HG02884 (cell line): Measurements from ENCODE around the gene KCNJ6.
"Not testable (repeated sequence)": the region's sequence is repeated elsewhere in the genome, so short reads cannot be mapped to it uniquely, and the experiment has no call there.

Experiments used
- ATAC-seq: cut with Tn5 transposase; IDR thresholded peaks from one replicate; pipeline ENCODE4 v1.9.1; 2021; ENCODE audit warnings: mild to moderate bottlenecking, moderate library complexity; ENCODE audit not compliant: unreplicated experiment

The KCNJ6 gene

DNA sequence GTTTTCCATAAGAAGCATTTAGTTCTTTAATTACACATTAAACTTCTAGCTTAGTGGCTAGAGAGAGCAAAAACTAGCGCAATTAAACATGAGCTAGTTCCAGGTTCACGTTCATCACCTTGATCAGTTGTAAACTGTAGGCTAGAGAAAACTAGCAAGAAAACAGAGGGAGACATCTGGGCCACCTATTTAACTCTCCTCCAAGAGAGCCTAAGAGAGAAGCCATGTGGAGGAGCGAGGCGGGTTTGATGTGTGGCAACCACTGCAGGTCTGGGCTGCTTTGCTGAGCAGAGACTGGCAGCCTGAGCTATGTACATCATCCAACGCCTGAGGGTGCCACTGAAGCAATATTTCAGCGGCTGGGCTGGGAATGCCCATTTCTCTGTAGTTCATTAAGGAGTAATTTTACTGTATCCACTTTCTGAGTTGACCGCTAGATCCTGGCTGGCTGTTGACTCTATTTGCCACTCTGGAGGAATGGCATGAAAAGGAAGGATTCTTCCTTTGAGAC, 296.7 kb downstream of the KCNJ6 start:
- no peak for ATAC-seq

DNA sequence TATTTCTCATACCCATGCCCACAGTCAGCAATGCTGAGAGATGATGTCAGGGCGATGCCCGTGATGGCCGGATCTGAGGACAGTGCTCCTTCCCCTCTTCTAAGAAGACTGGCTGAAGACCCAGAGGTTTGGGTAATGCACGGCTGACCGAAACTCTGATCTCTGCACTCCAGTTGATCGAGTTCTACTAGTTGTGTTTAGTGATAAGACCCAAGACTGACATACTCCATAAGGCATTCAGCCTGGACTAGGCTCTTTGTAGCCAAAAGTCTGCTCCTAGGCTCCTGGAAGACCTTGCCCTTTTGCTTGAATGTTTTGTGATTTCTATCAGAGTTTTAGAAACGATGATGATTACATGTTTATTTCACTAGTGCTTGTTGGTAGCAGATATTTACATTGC, 298.2 kb downstream of the KCNJ6 start:
- no peak for ATAC-seq

DNA sequence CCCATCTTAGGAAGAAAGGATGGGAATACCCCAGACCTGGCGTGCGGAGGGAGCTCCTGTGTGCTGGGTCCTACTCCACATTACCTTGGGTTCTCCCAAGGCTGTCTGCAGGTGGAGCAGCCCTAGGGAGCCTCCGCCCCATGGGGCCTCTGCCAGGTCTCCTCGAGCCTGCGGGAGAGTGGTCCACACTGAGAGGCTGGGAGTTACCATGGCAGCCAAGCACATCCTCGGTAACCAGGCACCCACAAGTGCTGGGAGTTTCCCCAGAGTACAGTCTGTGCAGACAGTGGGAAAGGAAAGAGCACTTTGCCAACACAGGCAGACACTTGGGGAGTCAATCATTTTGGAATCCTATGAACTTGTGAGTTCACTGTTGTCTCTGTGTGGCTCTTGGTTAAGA, 300.3 kb downstream of the KCNJ6 start:
- no peak for ATAC-seq

DNA sequence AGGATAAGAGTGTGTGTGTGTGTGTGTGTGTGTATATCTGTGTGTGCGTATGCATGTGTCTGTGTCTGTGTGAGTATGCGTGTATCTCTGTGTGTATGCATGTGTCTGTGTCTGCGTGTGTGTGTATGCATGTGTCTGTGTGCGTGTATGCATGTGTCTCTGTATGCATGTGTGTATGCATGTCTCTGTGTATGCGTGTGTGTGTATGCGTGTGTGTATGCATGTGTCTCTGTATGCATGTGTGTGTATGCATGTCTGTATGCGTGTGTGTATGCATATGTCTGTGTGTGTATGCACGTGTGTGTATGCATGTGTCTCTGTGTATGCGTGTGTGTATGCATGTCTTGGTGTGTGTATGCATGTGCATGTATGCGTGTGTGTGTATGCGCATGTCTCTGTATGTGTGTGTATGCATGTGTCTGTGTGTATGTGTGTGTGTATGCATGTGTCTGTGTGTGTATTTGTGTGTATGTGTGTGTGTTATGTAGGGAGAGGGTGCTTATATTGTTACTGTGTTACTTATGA, 301.8 kb downstream of the KCNJ6 start:
- no peak for ATAC-seq

DNA sequence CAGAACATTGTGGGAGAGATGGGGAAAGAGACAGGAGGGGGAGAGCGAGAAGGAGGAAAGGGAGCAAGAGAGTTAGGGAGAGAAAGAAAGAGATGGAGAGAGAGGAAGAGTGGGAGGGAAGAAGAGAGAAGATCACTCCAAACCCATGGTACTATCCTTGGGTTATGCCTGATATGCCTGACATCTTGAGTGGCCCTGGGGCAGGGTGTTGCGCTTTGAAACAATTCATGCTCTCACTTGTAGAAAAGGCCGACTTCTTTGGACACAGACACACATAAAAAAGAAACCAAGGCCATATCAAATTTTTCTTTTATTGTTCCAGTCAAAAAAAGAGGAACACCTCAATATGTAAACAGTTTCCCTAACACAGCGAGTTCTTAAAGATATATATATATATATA, 309.2 kb downstream of the KCNJ6 start:
- no peak for ATAC-seq

- ATAC-seq: no peak
These were observed 309.7 kb downstream of the KCNJ6 start for GRCh38 chr21:37606549-37606948.

- ATAC-seq: no peak
These were observed 311.3 kb downstream of the KCNJ6 start for GRCh38 chr21:37605006-37605405.

DNA sequence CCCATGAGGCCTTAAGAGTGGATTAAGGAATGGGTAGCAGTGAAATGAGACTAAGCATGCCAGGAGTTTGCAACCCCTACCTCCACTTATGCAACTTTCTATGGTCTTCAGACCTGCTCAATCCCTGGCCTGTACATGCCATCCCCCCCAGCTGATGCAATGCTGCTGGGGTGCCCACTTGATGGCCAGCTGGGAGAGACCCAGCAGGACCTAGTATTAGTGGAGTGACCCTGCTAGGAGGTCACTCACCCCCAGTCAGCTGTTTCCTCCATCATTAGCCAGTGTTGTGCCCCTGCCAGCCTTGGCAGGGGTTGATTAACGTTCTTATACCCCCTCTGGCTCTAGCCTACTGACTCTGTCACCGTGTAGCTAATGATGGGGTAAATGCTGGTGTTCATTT, 313.1 kb downstream of the KCNJ6 start:
- ATAC-seq: no peak

GRCh38 chr21:37601915-37602314, 314.3 kb downstream of the KCNJ6 start:
- no peak for ATAC-seq

DNA sequence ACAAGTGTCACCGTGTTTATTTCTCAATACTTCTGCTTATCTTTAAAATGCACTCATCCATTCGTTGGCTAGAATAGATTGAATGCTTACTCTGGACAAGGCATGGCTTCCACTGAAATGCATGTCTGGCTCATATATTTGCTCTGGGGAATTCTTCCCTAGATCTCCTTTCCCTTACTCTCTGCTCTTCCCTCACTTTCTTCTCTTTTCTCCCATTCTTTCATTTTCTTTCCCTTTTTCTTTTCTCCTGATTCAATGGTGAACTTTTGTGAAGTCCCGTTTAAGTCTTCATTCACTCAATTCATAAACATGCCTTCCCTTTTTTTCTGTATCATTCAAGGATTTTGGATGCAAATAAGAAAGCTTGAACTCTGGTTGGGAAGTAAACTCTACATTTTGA, 315.2 kb downstream of the KCNJ6 start:
- no peak for ATAC-seq

DNA sequence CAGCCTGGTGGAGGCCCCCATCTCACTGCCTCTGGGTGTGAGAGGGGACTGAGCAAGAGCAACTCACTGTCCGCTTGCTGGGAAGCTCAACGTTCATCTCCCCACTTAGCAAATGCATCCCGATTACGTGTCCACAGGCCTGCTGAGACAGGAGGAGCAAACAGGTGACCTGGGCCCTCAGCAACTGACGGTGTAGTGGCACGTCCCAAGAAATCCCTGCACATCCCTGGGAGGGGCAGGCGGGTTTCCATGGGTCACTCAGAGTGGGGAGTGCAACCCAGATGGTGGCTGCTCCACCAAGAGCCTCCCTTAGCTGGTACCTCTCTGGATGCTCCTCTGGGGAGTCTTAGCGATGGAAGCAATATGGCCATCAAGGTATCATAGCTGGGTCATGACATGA, 320.3 kb downstream of the KCNJ6 start:
- ATAC-seq: no peak

GRCh38 chr21:37594472-37594951, 321.7 kb downstream of the KCNJ6 start:
- ATAC-seq: no peak

- ATAC-seq: no peak
These were observed 322.4 kb downstream of the KCNJ6 start for GRCh38 chr21:37593740-37594471.

DNA sequence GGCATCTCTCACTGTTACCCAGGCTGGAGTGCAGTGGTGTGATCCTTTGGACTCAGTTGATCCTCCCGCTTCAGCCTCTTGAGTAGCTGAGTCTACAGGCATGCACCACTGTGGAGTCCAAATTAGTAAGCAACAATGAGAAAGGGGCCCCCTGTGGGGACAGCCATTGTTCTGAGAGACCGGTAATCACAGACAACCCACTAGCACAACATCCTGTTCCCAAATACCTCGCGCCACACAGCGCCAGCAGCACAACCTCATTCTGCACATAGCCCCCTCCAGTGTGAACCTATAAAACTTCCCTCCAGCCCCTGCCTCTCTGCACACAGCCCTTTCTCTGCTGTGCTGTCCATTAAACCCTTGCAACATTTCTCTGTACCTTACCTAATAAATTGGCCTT, 323.2 kb downstream of the KCNJ6 start:
- no peak for ATAC-seq

- no peak for ATAC-seq
These were observed 323.8 kb downstream of the KCNJ6 start for GRCh38 chr21:37592496-37592895.

DNA sequence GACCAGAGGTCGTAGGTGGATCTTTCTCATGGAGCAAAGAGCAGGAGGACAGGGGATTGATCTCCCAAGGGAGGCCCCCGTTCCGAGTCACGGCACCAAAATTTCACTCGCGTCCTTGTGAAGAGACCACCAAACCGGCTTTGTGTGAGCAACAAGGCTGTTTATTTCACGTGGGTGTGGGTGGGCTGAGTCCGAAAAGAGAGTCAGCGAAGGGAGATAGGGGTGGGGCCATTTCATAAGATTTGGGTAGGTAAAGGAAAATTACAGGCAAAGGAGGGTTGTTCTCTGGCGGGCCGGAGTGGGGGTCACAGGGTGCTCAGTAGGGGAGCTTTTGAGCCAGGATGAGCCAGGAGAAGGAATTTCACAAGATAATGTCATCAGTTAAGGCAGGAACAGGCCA, 324.3 kb downstream of the KCNJ6 start:
- not testable (repeated sequence) for ATAC-seq

- ATAC-seq: not testable (repeated sequence)
These were observed 325.4 kb downstream of the KCNJ6 start for GRCh38 chr21:37590836-37591235.

- ATAC-seq: not testable (repeated sequence)
These were observed 327.6 kb downstream of the KCNJ6 start for GRCh38 chr21:37588644-37589043.

- no peak for ATAC-seq
These were observed 328.6 kb downstream of the KCNJ6 start for GRCh38 chr21:37587635-37588177.

- ATAC-seq: no peak
These were observed 329.1 kb downstream of the KCNJ6 start for GRCh38 chr21:37587203-37587602.

DNA sequence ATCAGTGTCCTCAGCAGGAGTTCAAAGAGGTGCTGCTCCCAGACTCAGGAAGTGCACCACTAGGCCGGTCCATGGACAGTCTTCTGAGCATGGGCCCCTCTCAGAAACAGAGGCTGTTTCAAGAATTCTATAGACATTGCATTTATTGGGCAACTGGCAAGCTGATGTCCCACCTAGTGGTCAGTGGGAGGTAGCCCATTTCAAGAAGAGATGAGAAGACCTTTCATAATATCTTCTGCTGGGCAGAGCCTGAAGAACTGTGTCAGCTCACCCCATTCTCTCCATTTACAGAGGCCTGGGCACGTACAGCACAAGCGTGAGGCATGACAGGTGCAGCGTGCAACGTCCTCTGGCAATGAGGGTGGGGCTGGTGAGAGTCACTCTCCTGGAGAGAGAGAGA, 333.7 kb downstream of the KCNJ6 start:
- no peak for ATAC-seq

- ATAC-seq: no peak
These were observed 335.6 kb downstream of the KCNJ6 start for GRCh38 chr21:37580666-37581065.
